Measurements from ENCODE around the gene TGM2.

TGM2 gene

DNA sequence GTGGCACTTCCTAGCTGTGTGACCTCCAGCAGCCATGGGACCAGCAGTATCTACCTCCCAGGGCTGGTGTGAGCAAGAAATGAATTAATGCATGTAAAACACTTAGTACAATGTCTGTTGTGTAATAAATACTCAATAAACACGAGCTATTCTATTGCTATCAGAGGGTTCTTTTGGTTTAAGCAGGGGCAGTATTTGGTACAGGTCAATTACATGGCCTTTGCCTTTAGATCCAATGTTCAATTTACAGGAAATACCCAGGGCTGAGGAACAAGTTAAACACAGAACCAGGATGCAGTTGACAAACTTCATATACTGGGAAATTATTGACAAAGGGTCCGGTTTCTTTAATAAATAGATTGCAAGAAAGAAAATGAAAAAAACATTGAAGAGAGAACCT is 2.9 kb downstream of the TGM2 start:
- Histone ChIP-seq H3K27ac (ENCODE audit: low read depth, low read length) (no peak overlapping the region), H3K27me3 (ENCODE audit: insufficient read depth, low read length) (no peaks in the 10 kb centered on the region), H3K9ac (ENCODE audit: low read length) (no peak overlapping the region), H2BK12ac (ENCODE audit: low read length) (no peak overlapping the region), H3K4me1 (ENCODE audit: control insufficient read depth in 1 of 2, insufficient read depth in 2 of 2, low read length in 2 of 2) (peaks cover 43 to 49% of the 10 kb centered on the region in 2 experiments), H3K4me2 (ENCODE audit: low read length) (no peak overlapping the region), H2AK5ac (ENCODE audit: low read length) (no peak overlapping the region), H3K79me1 (ENCODE audit: low read length) (peaks cover 40% of the 10 kb centered on the region), H3K18ac (ENCODE audit: low read length) (no peak overlapping the region), H4K8ac (ENCODE audit: low read depth, low read length) (no peak overlapping the region), H2BK120ac (ENCODE audit: insufficient read depth, low read length, poor library complexity) (no peak overlapping the region), H3K79me2 (ENCODE audit: control insufficient read depth, insufficient read depth, low read length, poor library complexity) (peaks cover 14% of the 10 kb centered on the region), H2AFZ (ENCODE audit: insufficient read depth, low read length, poor library complexity) (no peak overlapping the region), H2BK5ac (ENCODE audit: low read depth, low read length, poor library complexity) (no peak overlapping the region), H3K9me3 (ENCODE audit: insufficient read depth, low read depth, low read length) (peaks cover 5% of the 10 kb centered on the region), H3K14ac (ENCODE audit: low read length) (no peak overlapping the region), H3K4ac (ENCODE audit: low read depth, low read length) (no peak overlapping the region), H4K12ac (ENCODE audit: low read depth, low read length) (no peak overlapping the region), H3K23ac (ENCODE audit: low read length) (no peak overlapping the region), H4K91ac (ENCODE audit: low read depth, low read length) (no peak overlapping the region), H3K4me3 (ENCODE audit: low read depth, low read length) (no peak overlapping the region), H3K36me3 (ENCODE audit: control insufficient read depth in 1 of 2, insufficient read depth in 2 of 2, low read length in 2 of 2) (peaks cover 49% of the 10 kb centered on the region in 2 experiments)
- no CpG with 5 or more reads among the region's 2 CpGs for WGBS (ENCODE audit: extremely low coverage, insufficient coverage, insufficient read length)
- DNase-seq, result no peak

DNA sequence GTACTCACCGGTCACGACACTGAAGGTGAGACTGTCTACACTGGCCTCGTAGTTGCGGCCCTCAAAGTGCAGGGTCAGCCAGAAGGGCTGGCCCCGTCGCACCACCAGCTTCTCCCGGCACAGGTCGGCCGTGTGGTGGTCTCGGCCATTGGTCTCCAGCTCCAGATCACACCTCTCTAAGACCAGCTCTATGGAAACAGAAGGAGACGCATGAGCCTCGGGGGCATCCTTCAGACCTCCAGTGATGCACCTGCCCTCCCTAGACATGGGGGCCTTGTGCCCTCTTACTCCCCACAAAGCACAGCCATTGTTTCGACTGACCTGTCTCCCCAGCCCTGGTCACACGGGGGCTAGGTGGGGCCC is 3.7 kb downstream of the TGM2 start:
- Histone ChIP-seq H3K4me1 (ENCODE audit: control insufficient read depth in 1 of 2, insufficient read depth in 2 of 2, low read length in 2 of 2) (peaks cover 37 to 42% of the 10 kb centered on the region in 2 experiments), H3K9me3 (ENCODE audit: insufficient read depth, low read depth, low read length) (peaks cover 5% of the 10 kb centered on the region), H4K91ac (ENCODE audit: low read depth, low read length) (no peak overlapping the region), H3K14ac (ENCODE audit: low read length) (no peak overlapping the region), H4K12ac (ENCODE audit: low read depth, low read length) (no peak overlapping the region), H2BK12ac (ENCODE audit: low read length) (no peak overlapping the region), H3K27me3 (ENCODE audit: insufficient read depth, low read length) (no peaks in the 10 kb centered on the region), H2BK5ac (ENCODE audit: low read depth, low read length, poor library complexity) (no peak overlapping the region), H3K4me2 (ENCODE audit: low read length) (no peak overlapping the region), H3K18ac (ENCODE audit: low read length) (no peak overlapping the region), H3K23ac (ENCODE audit: low read length) (no peak overlapping the region), H3K79me1 (ENCODE audit: low read length) (peaks cover 33% of the 10 kb centered on the region), H3K9ac (ENCODE audit: low read length) (no peak overlapping the region), H2AK5ac (ENCODE audit: low read length) (no peak overlapping the region), H4K8ac (ENCODE audit: low read depth, low read length) (no peak overlapping the region), H3K79me2 (ENCODE audit: control insufficient read depth, insufficient read depth, low read length, poor library complexity) (peaks cover 14% of the 10 kb centered on the region), H3K4me3 (ENCODE audit: low read depth, low read length) (no peak overlapping the region), H3K36me3 (ENCODE audit: control insufficient read depth in 1 of 2, insufficient read depth in 2 of 2, low read length in 2 of 2) (peaks cover 55 to 56% of the 10 kb centered on the region in 2 experiments), H2AFZ (ENCODE audit: insufficient read depth, low read length, poor library complexity) (no peak overlapping the region), H2BK120ac (ENCODE audit: insufficient read depth, low read length, poor library complexity) (no peak overlapping the region), H3K4ac (ENCODE audit: low read depth, low read length) (no peak overlapping the region), H3K27ac (ENCODE audit: low read depth, low read length) (no peak overlapping the region)
- no peak for DNase-seq
- WGBS (ENCODE audit: extremely low coverage, insufficient coverage, insufficient read length), result no CpG with 5 or more reads among the region's 14 CpGs

DNA sequence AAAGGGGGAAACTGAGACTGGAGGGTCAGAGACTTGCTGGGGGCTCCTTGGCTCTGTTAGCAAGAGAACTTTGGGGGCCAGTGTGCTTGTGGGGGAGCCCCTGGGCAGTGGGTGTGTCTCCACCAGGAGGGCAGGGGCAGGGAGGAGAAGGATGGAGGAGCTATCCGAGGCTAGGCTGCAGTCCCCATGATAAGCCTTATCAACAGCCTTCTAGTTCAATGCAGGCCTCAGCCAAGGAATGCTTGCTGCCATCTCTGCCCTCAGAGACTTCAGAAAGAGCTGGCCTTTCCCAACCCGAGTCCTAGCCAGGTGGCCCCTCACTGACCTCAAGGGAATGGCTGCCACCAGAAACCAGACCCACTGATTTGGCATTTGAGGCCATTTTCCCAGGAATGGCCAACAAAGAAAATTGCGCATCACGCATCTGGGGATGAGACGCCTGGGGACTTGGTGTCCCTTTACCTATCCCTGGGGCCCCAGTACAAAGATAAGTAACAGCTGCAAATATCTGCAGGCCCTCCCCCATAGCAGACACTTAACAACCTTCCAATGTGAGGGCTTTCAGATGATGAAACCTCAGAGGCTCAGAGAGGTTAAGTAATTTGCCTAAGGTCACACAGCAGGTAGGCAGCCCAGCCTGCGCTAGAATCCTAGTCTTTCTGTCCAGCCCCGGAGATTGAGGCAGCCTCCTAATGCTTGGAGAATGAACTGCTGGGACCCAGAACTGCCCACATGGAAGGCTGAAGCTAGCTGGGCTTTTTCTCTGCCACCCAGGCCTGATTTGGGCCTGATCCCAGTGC is 4.9 kb downstream of the TGM2 start:
- Histone ChIP-seq H3K9ac (ENCODE audit: low read length) (no peak overlapping the region), H3K27me3 (ENCODE audit: insufficient read depth, low read length) (no peaks in the 10 kb centered on the region), H4K91ac (ENCODE audit: low read depth, low read length) (no peak overlapping the region), H2BK120ac (ENCODE audit: insufficient read depth, low read length, poor library complexity) (no peak overlapping the region), H2BK12ac (ENCODE audit: low read length) (no peak overlapping the region), H3K18ac (ENCODE audit: low read length) (no peak overlapping the region), H3K79me1 (ENCODE audit: low read length) (peaks cover 22% of the 10 kb centered on the region), H3K14ac (ENCODE audit: low read length) (no peak overlapping the region), H2AFZ (ENCODE audit: insufficient read depth, low read length, poor library complexity) (no peak overlapping the region), H2AK5ac (ENCODE audit: low read length) (no peak overlapping the region), H3K27ac (ENCODE audit: low read depth, low read length) (no peak overlapping the region), H3K9me3 (ENCODE audit: insufficient read depth, low read depth, low read length) (peaks cover 5% of the 10 kb centered on the region), H3K79me2 (ENCODE audit: control insufficient read depth, insufficient read depth, low read length, poor library complexity) (peaks cover 14% of the 10 kb centered on the region), H3K4me2 (ENCODE audit: low read length) (no peak overlapping the region), H3K36me3 (ENCODE audit: control insufficient read depth in 1 of 2, insufficient read depth in 2 of 2, low read length in 2 of 2) (peaks cover 68% of the 10 kb centered on the region in 2 experiments), H4K12ac (ENCODE audit: low read depth, low read length) (no peak overlapping the region), H3K4ac (ENCODE audit: low read depth, low read length) (no peak overlapping the region), H3K4me1 (ENCODE audit: control insufficient read depth in 1 of 2, insufficient read depth in 2 of 2, low read length in 2 of 2) (peaks cover 27 to 33% of the 10 kb centered on the region in 2 experiments), H3K23ac (ENCODE audit: low read length) (no peak overlapping the region), H2BK5ac (ENCODE audit: low read depth, low read length, poor library complexity) (no peak overlapping the region), H3K4me3 (ENCODE audit: low read depth, low read length) (no peak overlapping the region), H4K8ac (ENCODE audit: low read depth, low read length) (no peak overlapping the region)
- DNase-seq, result peak in 1 of 2 donors; percentile 54
- no CpG with 5 or more reads among the region's 7 CpGs for WGBS (ENCODE audit: extremely low coverage, insufficient coverage, insufficient read length)

DNA sequence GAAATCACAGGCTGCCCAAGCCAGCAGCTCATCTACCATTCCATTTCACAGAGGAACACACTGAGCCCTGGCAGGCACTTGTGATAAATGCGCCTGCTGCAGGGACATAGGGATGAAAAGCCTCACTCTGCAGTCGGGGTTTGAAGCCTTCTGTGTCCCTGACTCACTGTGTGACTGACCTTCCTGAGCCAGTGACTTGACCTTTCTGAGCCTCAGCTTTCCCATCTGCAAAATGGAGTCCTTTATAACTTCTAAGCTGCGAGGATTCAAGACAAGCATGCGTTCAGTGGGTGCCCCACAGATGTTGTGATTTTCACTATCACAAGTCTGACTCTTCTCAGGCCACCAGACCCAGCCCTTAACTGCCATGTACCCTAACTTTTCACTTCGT is 5.5 kb downstream of the TGM2 start:
- Histone ChIP-seq H3K4me2 (ENCODE audit: low read length) (no peak overlapping the region), H4K91ac (ENCODE audit: low read depth, low read length) (no peak overlapping the region), H3K4ac (ENCODE audit: low read depth, low read length) (no peak overlapping the region), H3K27me3 (ENCODE audit: insufficient read depth, low read length) (no peaks in the 10 kb centered on the region), H3K36me3 (ENCODE audit: control insufficient read depth in 1 of 2, insufficient read depth in 2 of 2, low read length in 2 of 2) (peaks cover 73 to 74% of the 10 kb centered on the region in 2 experiments), H2BK12ac (ENCODE audit: low read length) (no peak overlapping the region), H4K8ac (ENCODE audit: low read depth, low read length) (no peak overlapping the region), H3K9ac (ENCODE audit: low read length) (no peak overlapping the region), H2BK5ac (ENCODE audit: low read depth, low read length, poor library complexity) (no peak overlapping the region), H3K23ac (ENCODE audit: low read length) (no peak overlapping the region), H3K4me1 (ENCODE audit: control insufficient read depth in 1 of 2, insufficient read depth in 2 of 2, low read length in 2 of 2) (peaks cover 22 to 28% of the 10 kb centered on the region in 2 experiments), H3K4me3 (ENCODE audit: low read depth, low read length) (no peak overlapping the region), H3K18ac (ENCODE audit: low read length) (no peak overlapping the region), H3K79me1 (ENCODE audit: low read length) (peaks cover 17% of the 10 kb centered on the region), H2AK5ac (ENCODE audit: low read length) (no peak overlapping the region), H3K14ac (ENCODE audit: low read length) (no peak overlapping the region), H2AFZ (ENCODE audit: insufficient read depth, low read length, poor library complexity) (no peak overlapping the region), H2BK120ac (ENCODE audit: insufficient read depth, low read length, poor library complexity) (no peak overlapping the region), H3K79me2 (ENCODE audit: control insufficient read depth, insufficient read depth, low read length, poor library complexity) (peaks cover 9% of the 10 kb centered on the region), H4K12ac (ENCODE audit: low read depth, low read length) (no peak overlapping the region), H3K9me3 (ENCODE audit: insufficient read depth, low read depth, low read length) (peaks cover 5% of the 10 kb centered on the region), H3K27ac (ENCODE audit: low read depth, low read length) (no peak overlapping the region)
- no peak for DNase-seq
- no CpG with 5 or more reads among the region's 5 CpGs for WGBS (ENCODE audit: extremely low coverage, insufficient coverage, insufficient read length)

All from trophoblast cell (in vitro differentiated cells and primary cell).